Upper lobe of left lung (tissue), 6 donors: ENCODE measurements around the gene TNFAIP1. TPM values are rescaled to one million over a fixed set of nuclear protein-coding genes. Genes with fewer than 3 reads are reported as not detected.

Experiments
- ATAC-seq, 2 donors: fragments of 200-7000 bp; cut with Tn5 transposase; one replicate each; pipeline ENCODE4 v1.9.1; 2022; ENCODE audit warnings: mild to moderate bottlenecking in 2 of 2, moderate library complexity in 2 of 2; ENCODE audit not compliant: low FRiP score in 2 of 2
- DNase-seq, 2 donors: peaks; one replicate each; pipeline ENCODE4 v3.0.0-alpha.2; 2019 to 2020
- H3K27ac ChIP-seq, 4 donors: fragments of 200-600 bp; sonication (generic); one replicate each; pipeline ENCODE4 v1.5.1; 2016 to 2019
- H3K27me3 ChIP-seq, 4 donors: fragments of 200-600 bp; sonication (generic); one replicate each; pipeline ENCODE4 v1.5.1; 2017 to 2019
- H3K36me3 ChIP-seq, 4 donors: fragments of 200-600 bp; sonication (generic); one replicate each; pipeline ENCODE4 v1.5.1; 2016 to 2019
- H3K4me1 ChIP-seq, 4 donors: fragments of 200-600 bp; sonication (generic); one replicate each; pipeline ENCODE4 v1.5.1; 2018 to 2019
- H3K4me3 ChIP-seq, 4 donors: fragments of 200-600 bp; sonication (generic); one replicate each; pipeline ENCODE4 v1.5.1; 2017 to 2019; ENCODE audit warnings: mild to moderate bottlenecking in 2 of 4, moderate library complexity in 1 of 4
- H3K9me3 ChIP-seq, 4 donors: fragments of 200-600 bp; sonication (generic); one replicate each; pipeline ENCODE4 v1.5.1; 2018 to 2019
- EP300 ChIP-seq, 4 donors: sonication (generic); formaldehyde crosslinking; IDR thresholded peaks; one replicate each; pipeline ENCODE4 v1.5.1; 2017; ENCODE audit warnings: antibody characterized with exemption in 4 of 4, control low read depth in 2 of 4
- POLR2A ChIP-seq, 4 donors: fragments of 450-650 bp; IDR thresholded peaks; one replicate each; pipeline ENCODE4 v1.5.1; 2016 to 2017; ENCODE audit warnings: antibody characterized with exemption in 4 of 4, mild to moderate bottlenecking in 2 of 4
- POLR2AphosphoS5 ChIP-seq, 2 donors: sonication (generic); formaldehyde crosslinking; IDR thresholded peaks; one replicate each; pipeline ENCODE4 v1.5.1; 2017; ENCODE audit warnings: antibody characterized with exemption in 2 of 2
- WGBS, 2 donors: methylation state at CpG; one replicate each; pipeline ENCODE4 v1.1.5; 2017 to 2018; 5-methylcytosine and 5-hydroxymethylcytosine counted together
- total RNA-seq, 6 donors: library from RNA; depleted of rRNA in 4 of 6; stranded (reverse); fragments of >200 nt in 4 of 6; gene quantifications; one replicate each; pipeline versions ENCODE4 v1.1.0 to v1.2.1, GENCODE V29; 2016 to 2021
- TF ChIP-seq, protein P1 (sequence below), 6 experiments: fragments of 450-650 bp in 4 of 6; fragments of 200-600 bp in 2 of 6; sonication (generic) in 2 of 6; IDR thresholded peaks; one replicate each; pipeline ENCODE4 v1.5.1; 2016 to 2019; ENCODE audit warnings: antibody characterized with exemption in 6 of 6
- donor health status: DM: no; HTN: no; CAD: no; lungs with moderate emphysema.
- donor health status: DM: no; HTN: yes; CAD: no; lungs with severe emphysema.

The TNFAIP1 gene
- total RNA-seq, 6 donors from 2014 or later = 27.2 to 74.3 (median 46.4) TPM

GRCh38 chr17:28364665-28365363 lies 29.3 kb downstream of the TNFAIP1 start, which contains the start of gene SEBOX:
Gene SEBOX (minus strand): TSS chr17:28365199. CDS start chr17:28365151, 48 bp downstream.
- ATAC-seq (no peak), DNase-seq (peak in 1 of 2 donors; percentile 43)
- 89 to 90% methylated on average over 4 to 12 of the region's 13 CpGs for WGBS, 2 donors
- Histone ChIP-seq H3K4me3 (no peak within 1 kb of the TSS), H3K4me1 (peaks cover 0 to 1% (median 0%) of the 10 kb centered on the region in 4 donors), H3K27me3 (no peaks in the 10 kb centered on the region), H3K9me3 (no peaks in the 10 kb centered on the region), H3K27ac (no peak within 1 kb of the TSS), H3K36me3 (peaks cover 18 to 55% (median 48%) of the 10 kb centered on the region in 4 donors)
- TF ChIP-seq POLR2A (IDR thresholded peaks at IDR 0.05) (no peak), POLR2AphosphoS5 (IDR thresholded peaks at IDR 0.05) (no peak), EP300 (IDR thresholded peaks at IDR 0.05) (no peak)
- TF ChIP-seq, protein P1, sequence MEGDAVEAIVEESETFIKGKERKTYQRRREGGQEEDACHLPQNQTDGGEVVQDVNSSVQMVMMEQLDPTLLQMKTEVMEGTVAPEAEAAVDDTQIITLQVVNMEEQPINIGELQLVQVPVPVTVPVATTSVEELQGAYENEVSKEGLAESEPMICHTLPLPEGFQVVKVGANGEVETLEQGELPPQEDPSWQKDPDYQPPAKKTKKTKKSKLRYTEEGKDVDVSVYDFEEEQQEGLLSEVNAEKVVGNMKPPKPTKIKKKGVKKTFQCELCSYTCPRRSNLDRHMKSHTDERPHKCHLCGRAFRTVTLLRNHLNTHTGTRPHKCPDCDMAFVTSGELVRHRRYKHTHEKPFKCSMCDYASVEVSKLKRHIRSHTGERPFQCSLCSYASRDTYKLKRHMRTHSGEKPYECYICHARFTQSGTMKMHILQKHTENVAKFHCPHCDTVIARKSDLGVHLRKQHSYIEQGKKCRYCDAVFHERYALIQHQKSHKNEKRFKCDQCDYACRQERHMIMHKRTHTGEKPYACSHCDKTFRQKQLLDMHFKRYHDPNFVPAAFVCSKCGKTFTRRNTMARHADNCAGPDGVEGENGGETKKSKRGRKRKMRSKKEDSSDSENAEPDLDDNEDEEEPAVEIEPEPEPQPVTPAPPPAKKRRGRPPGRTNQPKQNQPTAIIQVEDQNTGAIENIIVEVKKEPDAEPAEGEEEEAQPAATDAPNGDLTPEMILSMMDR (IDR thresholded peaks at IDR 0.05) = no peak

DNA sequence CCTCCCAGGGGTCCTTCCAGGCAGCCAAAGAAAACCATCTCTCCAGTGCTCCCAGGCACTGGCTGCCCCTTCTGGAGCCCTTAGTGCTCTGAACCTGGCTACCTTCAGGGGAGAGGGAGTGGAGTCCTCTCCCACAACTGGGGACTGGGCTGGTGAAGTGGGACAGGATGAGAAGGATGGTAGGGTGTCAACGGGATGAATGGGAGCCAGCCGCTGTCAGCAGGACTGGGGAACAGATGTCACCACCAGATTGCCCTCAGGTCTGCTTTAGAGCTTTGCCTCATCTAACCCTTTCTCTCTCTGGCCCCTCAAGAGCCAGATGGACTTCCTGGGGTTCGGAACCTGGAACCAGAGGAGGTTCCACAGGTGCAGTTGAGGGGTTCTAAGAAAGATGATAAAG lies 29.9 kb downstream of the TNFAIP1 start:
- Histone ChIP-seq H3K27me3 (no peaks in the 10 kb centered on the region), H3K9me3 (no peaks in the 10 kb centered on the region), H3K27ac (no peak overlapping the region), H3K4me3 (no peak overlapping the region), H3K4me1 (peaks cover 2 to 8% (median 6%) of the 10 kb centered on the region in 4 donors), H3K36me3 (peaks cover 13 to 48% (median 42%) of the 10 kb centered on the region in 4 donors)
- ATAC-seq = no peak
- DNase-seq = no peak
- 88 to 94% methylated on average over 3 of the region's 3 CpGs for WGBS, 2 donors
- TF ChIP-seq EP300 (IDR thresholded peaks at IDR 0.05) (no peak), POLR2AphosphoS5 (IDR thresholded peaks at IDR 0.05) (no peak), POLR2A (IDR thresholded peaks at IDR 0.05) (no peak)
- TF ChIP-seq, protein P1 (IDR thresholded peaks at IDR 0.05) = no peak

DNA sequence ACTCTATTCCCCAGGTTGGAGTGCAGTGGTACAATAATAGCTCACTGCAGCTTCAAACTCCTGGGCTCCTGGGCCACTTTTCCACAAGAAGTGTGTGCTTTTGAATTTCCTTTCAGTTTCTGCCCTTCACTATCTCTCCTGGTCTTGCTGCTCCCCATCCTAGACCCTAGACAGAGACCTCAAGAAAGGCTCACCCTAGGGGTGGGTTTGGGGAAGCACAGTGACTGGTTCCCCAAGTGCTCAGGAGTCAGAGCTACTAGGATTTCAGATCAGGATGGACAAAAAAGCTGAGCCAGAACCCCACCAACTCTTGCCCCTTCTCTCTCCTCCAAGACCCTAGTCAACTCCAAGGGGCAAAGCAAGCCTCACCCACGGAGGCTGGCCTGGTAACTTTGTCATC lies 31.0 kb downstream of the TNFAIP1 start:
- TF ChIP-seq EP300 (IDR thresholded peaks at IDR 0.05) = no peak
- no peak for TF ChIP-seq POLR2A (IDR thresholded peaks at IDR 0.05)
- TF ChIP-seq, protein P1 (IDR thresholded peaks at IDR 0.05) = no peak
- TF ChIP-seq POLR2AphosphoS5 (IDR thresholded peaks at IDR 0.05) = no peak
- H3K4me3 ChIP-seq = no peak overlapping the region
- no peak for DNase-seq
- H3K27ac ChIP-seq = no peak overlapping the region
- H3K4me1 ChIP-seq = peaks cover 10 to 17% (median 14%) of the 10 kb centered on the region in 4 donors
- no peak for ATAC-seq
- peaks cover 6 to 37% (median 31%) of the 10 kb centered on the region in 4 donors for H3K36me3 ChIP-seq
- H3K9me3 ChIP-seq = no peaks in the 10 kb centered on the region
- H3K27me3 ChIP-seq = peaks cover 0 to under 1% (median 0%) of the 10 kb centered on the region in 4 donors
- WGBS, 2 donors = 91% methylated on average over 1 of the region's 1 CpG; no CpG with 5 or more reads in 1 of the 2 donors

- no peak for TF ChIP-seq POLR2A (IDR thresholded peaks at IDR 0.05)
- no peak for TF ChIP-seq POLR2AphosphoS5 (IDR thresholded peaks at IDR 0.05)
- TF ChIP-seq EP300 (IDR thresholded peaks at IDR 0.05) = no peak
- TF ChIP-seq, protein P1 (IDR thresholded peaks at IDR 0.05) = no peak
- Histone ChIP-seq H3K27ac (no peak overlapping the region), H3K4me3 (no peak overlapping the region), H3K36me3 (peaks cover 6 to 25% (median 20%) of the 10 kb centered on the region in 4 donors), H3K27me3 (peaks cover 0 to 8% (median 0%) of the 10 kb centered on the region in 4 donors), H3K4me1 (peaks cover 17 to 28% (median 26%) of the 10 kb centered on the region in 4 donors), H3K9me3 (no peaks in the 10 kb centered on the region)
- ATAC-seq (no peak), DNase-seq (peak in 1 of 2 donors; percentile 79)
- WGBS, 2 donors = 89 to 90% methylated on average over 11 to 14 of the region's 21 CpGs
Measured at GRCh38 chr17:28367641-28368305, 32.2 kb downstream of the TNFAIP1 start.
